ENCODE measurements around the gene TRPM1.

DNA sequence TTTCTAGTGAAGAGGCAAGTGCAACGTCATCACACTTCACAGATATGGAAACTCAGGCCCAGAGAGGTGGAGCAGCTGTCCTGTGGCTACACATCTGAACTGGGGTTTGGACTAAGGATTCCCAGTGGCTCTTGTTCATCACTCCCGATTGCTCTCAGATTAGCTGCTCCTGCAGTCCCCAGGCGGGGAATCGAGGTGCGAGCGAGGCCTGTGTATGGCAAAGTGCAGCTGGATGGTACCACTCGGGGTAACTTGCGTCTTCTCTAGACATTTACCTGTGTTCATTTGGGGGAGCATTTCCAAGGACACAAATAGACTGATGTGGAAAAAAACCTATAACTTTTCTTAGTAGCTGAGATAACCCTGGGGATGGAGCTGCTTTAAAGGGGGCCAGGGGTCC lies 45.9 kb upstream of the TRPM1 start:
- TF ChIP-seq CTCF (IDR thresholded peaks at IDR 0.05) (no peak), POLR2AphosphoS5 (IDR thresholded peaks at IDR 0.05) (no peak), POLR2A (IDR thresholded peaks at IDR 0.05) (no peak)
